Measurements from ENCODE around the gene ADGRG3. TPM values are rescaled to one million over a fixed set of nuclear protein-coding genes. Genes with fewer than 3 reads are reported as not detected.

Gene ADGRG3
- total RNA-seq, 1 experiment from 2014 or later = 0.46 TPM

- Histone ChIP-seq H2AK5ac (ENCODE audit: insufficient read length, low read length) (no peak overlapping the region), H3K9me3 (ENCODE audit: control insufficient read depth, low read depth, low read length) (no peaks in the 10 kb centered on the region), H3K4me2 (ENCODE audit: insufficient read depth, insufficient read length, low read length) (no peak overlapping the region), H2BK15ac (ENCODE audit: low read depth, low read length) (no peak overlapping the region), H3K18ac (ENCODE audit: insufficient read length, low read depth, low read length) (no peak overlapping the region), H3K23ac (ENCODE audit: insufficient read length, low read depth, low read length) (no peak overlapping the region), H2BK20ac (ENCODE audit: low read depth, low read length, poor library complexity, severe bottlenecking) (no peak overlapping the region), H3K79me2 (ENCODE audit: insufficient read depth, low read length) (no peaks in the 10 kb centered on the region), H4K91ac (ENCODE audit: insufficient read length, low read depth, low read length) (no peak overlapping the region), H3K4me1 (ENCODE audit: insufficient read depth, low read length) (no peaks in the 10 kb centered on the region), H3K27ac (ENCODE audit: insufficient read length, low read depth, low read length) (no peak overlapping the region), H3K79me1 (ENCODE audit: insufficient read depth, low read depth, low read length, poor library complexity, severe bottlenecking) (no peaks in the 10 kb centered on the region), H3K14ac (ENCODE audit: insufficient read depth, low read length) (no peak overlapping the region), H4K5ac (ENCODE audit: insufficient read length, low read depth, low read length) (no peak overlapping the region), H4K20me1 (ENCODE audit: control insufficient read depth, insufficient read depth, insufficient read length) (no peaks in the 10 kb centered on the region), H2BK120ac (ENCODE audit: low read depth, low read length, poor library complexity, severe bottlenecking) (no peak overlapping the region), H4K8ac (replicated peaks; ENCODE audit: insufficient read length, low read depth, low read length) (no peak overlapping the region), H3K56ac (ENCODE audit: insufficient read length, low read depth, low read length) (no peak overlapping the region), H3K23me2 (ENCODE audit: insufficient read length, low read depth, low read length, poor library complexity, severe bottlenecking) (no peaks in the 10 kb centered on the region), H2AFZ (ENCODE audit: low read length) (no peak overlapping the region), H3K4ac (ENCODE audit: low read depth, low read length) (no peak overlapping the region), H2BK5ac (ENCODE audit: insufficient read length, low read length) (no peak overlapping the region), H3T11ph (ENCODE audit: low read length) (no peak overlapping the region), H2BK12ac (ENCODE audit: insufficient read length, low read depth, low read length) (no peak overlapping the region), H3K9ac (ENCODE audit: extremely low read depth, insufficient read length, low read length) (no peak overlapping the region), H3K27me3 (ENCODE audit: insufficient read depth, low read length) (no peaks in the 10 kb centered on the region)
- H3K27me3 Mint-ChIP-seq (ENCODE audit: low read depth) = peaks cover 12% of the 10 kb centered on the region
- no peaks in the 10 kb centered on the region for H3K9me3 Mint-ChIP-seq
- H3K4me3 Mint-ChIP-seq = no peak overlapping the region
- TF ChIP-seq CTCF (conservative IDR thresholded peaks at IDR 0.05) = no peak
- 0 out of 4 replicates have a peak, but pooled peaks cover 0 to 2% of the 10 kb centered on the region in 2 experiments for H3K4me1 Mint-ChIP-seq
- no peak for DNase-seq
- no peak overlapping the region; a peak in 2 of 7 replicates for H3K27ac Mint-ChIP-seq
- WGBS (ENCODE audit: extremely low coverage, insufficient read length, low lambda C conversion rate) = no CpG with 5 or more reads among the region's 12 CpGs
- H3K36me3 Mint-ChIP-seq (ENCODE audit: insufficient read depth in 1 of 3, low read depth in 3 of 3) = no peaks in the 10 kb centered on the region; a peak in 1 of 7 replicates
Measured at GRCh38 chr16:57669476-57670162, 1.5 kb downstream of the ADGRG3 start.
